GM18499 (cell line): ENCODE measurements around the gene ZNF408.

Source experiments
- ATAC-seq: cut with Tn5 transposase; IDR thresholded peaks from one replicate; pipeline ENCODE4 v1.9.1; 2021; ENCODE audit warnings: moderate number of reproducible peaks; ENCODE audit not compliant: insufficient read depth, unreplicated experiment

The ZNF408 gene

DNA sequence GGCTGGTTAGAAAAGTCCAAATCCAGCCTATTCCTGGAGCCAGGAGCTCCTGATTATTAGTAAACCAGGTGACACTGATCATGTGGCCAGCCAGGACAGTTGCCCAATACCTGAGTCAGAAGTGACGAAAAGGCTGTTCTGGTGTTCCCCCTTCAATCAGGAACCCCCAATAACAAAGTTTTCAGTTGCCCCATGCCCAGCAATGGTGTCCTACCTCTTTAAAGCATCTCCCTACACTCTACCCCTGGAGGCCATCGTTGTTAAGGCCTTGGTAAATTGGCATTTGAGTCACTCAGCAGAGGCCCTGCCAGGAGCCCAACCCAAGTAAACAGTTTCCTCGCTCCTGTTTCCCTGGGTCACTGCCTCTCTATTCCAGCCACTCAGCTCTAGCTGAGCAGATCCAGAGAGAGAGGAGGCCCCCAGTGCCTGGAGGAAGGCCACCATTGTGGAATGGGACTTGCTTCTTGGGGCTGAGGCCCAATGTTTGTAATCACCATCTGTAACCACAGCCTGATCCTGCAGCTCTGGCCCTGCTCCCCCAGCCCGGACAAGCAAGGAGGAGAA, 25.5 kb upstream of the ZNF408 start:
- ATAC-seq = no peak

DNA sequence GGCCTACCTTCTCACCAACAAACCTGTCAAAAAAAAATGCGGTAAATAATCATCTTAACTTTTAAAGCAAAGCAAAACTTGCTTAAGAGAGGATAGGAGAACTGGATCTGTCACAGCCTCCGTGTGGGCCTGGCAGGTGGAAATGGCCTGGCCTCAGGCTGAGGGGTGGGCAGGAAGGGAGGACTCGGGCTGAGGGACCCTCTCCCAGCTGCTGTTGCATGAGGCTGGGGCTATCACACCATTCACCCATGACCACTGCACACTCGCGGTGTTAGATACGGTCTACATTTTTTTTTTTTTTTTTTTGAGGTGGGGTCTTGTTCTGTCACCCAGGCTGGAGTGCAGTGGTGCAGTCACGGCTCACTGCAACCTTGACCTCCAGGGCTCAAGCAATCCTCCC, 24.9 kb upstream of the ZNF408 start:
- no peak for ATAC-seq

- no peak for ATAC-seq
Observed at GRCh38 chr11:46676436-46677158, 24.2 kb upstream of the ZNF408 start.

- ATAC-seq = no peak
Observed at GRCh38 chr11:46677169-46677568, 23.7 kb upstream of the ZNF408 start.

- no peak for ATAC-seq
Observed at GRCh38 chr11:46677991-46678740, 22.7 kb upstream of the ZNF408 start.

DNA sequence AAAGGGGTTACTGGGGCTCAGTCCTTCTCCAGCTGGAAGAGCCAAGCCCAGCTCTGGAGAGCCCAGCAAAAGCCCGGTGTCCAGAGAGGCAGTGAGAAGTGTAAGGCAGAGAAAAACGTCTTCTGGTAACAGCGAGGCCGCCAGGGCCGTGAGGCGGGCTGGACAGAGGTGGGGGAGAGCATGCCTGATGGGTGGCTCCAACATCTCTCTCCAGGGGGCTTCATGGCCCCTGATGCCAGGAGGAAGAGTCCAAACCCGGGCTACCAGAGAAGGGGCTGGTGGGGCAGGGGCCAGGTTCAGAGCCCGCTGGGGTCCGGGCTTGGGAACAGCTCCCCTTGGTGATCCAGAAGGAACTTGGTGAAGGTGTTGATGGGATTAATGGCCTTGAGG, 22.1 kb upstream of the ZNF408 start:
- no peak for ATAC-seq

GRCh38 chr11:46679241-46680163, 21.3 kb upstream of the ZNF408 start:
- no peak for ATAC-seq

GRCh38 chr11:46680164-46680760, 20.6 kb upstream of the ZNF408 start:
- no peak for ATAC-seq

DNA sequence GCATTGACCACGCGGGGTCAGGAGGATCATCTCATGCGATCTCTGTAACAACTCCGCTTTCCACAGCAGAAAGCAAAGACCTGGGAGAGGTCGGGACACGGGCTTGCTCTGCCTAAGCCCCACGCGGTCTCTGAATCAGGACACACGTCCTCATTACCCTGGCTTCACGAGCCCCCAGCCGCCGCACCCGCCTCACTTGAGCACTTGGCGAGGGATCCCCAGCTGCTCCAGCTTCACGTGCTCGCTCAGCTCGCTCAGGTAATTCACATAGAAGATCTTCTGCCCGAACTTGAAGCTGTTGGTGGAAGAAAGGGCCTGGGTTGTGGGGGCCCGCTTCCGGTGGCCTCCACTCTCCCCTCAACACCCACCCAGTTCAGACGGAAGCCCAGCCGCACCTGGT, 20.0 kb upstream of the ZNF408 start:
- ATAC-seq = no peak

- no peak for ATAC-seq
Observed at GRCh38 chr11:46681814-46682213, 19.0 kb upstream of the ZNF408 start.

- no peak for ATAC-seq
Observed at GRCh38 chr11:46682773-46683752, 17.8 kb upstream of the ZNF408 start.

DNA sequence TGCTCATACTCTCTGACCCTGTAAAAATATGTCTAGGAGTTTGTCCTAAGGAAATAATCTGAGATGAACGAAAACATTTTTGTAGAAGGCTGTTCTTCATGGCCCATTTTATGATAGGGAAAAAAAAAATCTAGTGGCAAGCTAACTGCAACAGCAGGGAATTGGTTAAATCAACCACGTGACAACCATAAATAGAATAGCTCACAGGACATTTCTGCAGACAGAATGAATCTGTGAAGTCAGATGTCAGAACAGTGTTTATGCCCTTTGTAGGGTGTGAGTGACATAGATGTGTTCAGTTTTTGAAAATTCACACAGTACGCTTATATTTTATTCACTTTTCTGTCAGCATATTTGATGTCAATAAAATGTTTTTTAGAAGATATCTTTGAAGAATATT, 16.5 kb upstream of the ZNF408 start:
- ATAC-seq = no peak

DNA sequence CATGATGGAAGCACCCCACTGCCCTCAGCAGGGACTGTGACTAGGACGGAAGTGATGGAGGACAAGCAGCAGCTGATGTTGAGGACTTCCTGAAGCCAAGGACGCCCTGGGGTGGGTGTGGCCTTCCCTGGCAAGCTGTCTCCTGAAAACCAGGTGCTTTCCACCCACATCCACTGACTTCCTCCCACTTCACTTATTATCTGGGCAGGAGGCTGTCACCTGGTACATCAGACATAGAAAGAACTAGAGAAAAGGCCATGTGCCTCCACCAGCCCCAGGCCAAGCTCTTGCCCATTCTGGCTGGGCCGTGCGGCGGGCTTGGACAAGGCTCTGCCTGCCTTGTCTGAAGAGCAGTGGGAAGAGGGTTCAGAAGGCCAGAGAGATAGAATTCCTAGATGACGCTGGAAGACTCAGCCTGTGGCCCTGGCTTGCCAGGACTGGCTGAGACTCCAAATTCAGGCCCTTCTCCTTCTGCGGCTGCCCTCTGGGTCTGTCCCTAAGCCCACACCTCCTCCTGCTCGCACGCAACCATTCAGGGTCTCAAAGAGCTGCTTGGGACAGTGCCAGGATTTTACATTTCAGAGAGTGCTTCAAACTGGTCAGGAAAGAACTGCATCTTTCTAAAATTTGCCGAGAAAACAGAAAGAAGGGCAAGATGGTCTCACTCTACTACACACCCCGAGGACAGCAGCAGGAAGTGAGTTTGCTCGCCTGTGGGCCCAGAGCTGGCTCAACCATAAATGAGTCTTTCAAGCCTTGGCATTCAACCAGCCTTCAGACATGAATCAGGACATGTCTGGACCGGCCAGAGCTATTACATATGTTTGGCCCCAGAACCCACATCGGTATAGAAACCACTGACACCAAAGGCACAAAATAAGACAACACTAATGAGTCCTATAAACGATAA, 13.7 kb upstream of the ZNF408 start:
- no peak for ATAC-seq

- ATAC-seq = no peak
Observed at GRCh38 chr11:46690702-46691101, 10.1 kb upstream of the ZNF408 start.

DNA sequence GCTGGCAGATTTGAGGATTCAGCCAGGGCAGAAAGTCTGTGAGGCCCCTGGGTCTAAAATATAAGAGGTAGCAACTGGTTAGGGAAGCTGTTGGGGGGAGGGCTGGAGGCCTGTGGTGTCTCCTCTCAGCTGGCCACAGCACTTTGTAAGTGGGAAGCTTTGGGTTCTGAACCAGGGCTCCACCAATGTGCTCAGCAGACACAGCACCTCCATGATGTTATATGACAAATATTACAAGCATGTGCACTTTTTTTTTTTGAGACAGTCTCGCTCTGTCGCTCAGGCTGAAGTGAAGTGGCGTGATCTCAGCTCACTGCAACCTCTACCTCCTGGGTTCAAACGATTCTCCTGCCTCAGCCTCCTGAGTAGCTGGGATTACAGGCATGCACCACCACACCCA, 8.4 kb upstream of the ZNF408 start:
- no peak for ATAC-seq

GRCh38 chr11:46693597-46694012, 7.2 kb upstream of the ZNF408 start:
- ATAC-seq = no peak

- no peak for ATAC-seq
Observed at GRCh38 chr11:46694072-46694471, 6.8 kb upstream of the ZNF408 start.

- ATAC-seq = no peak
Observed at GRCh38 chr11:46694607-46695006, 6.2 kb upstream of the ZNF408 start.
